Kidney (tissue), 14 donors: ENCODE data around the gene SPATA25. TPM values are rescaled to one million over a fixed set of nuclear protein-coding genes. Genes with fewer than 3 reads are reported as not detected.
"Not testable (repeated sequence)": the region's sequence is repeated elsewhere in the genome, so short reads cannot be mapped to it uniquely, and the experiment has no call there.

Experiments
- DNase-seq, 5 donors: peaks; one replicate each; pipeline ENCODE4 v3.0.0-alpha.2; 2013 to 2020
- FAIRE-seq: peaks from 2 replicates; lab custom pipeline; 2012; peaks lifted over from hg19 to GRCh38; lab: Jason Lieb, UNC
- H3K27ac ChIP-seq, 2 donors: one replicate each; pipeline ENCODE4 v1.7.0; 2013; ENCODE audit warnings: low read depth in 2 of 2, low read length in 2 of 2, inconsistent platforms in 1 of 2
- H3K27me3 ChIP-seq: one replicate; pipeline ENCODE4 v1.7.1; 2013; ENCODE audit warnings: low read length, inconsistent platforms; ENCODE audit not compliant: control insufficient read depth, insufficient read depth
- H3K36me3 ChIP-seq, 3 donors: one replicate each; pipeline versions ENCODE4 v1.7.0 to v1.7.1; 2013; ENCODE audit warnings: low read length in 3 of 3, control low read depth in 1 of 3, inconsistent platforms in 1 of 3; ENCODE audit not compliant: insufficient read depth in 3 of 3, control insufficient read depth in 2 of 3
- H3K4me1 ChIP-seq, 3 donors: one replicate each; pipeline versions ENCODE4 v1.7.0 to v1.7.1; 2013; ENCODE audit warnings: low read length in 3 of 3, inconsistent platforms in 1 of 3, low read depth in 1 of 3; ENCODE audit not compliant: control insufficient read depth in 2 of 3, insufficient read depth in 2 of 3
- H3K4me3 ChIP-seq, 3 donors: one replicate each; pipeline versions ENCODE4 v1.7.0 to v1.8.1; 2013; ENCODE audit warnings: low read length in 3 of 3, control low read depth in 1 of 3, inconsistent platforms in 1 of 3
- H3K9ac ChIP-seq, 3 donors: one replicate each; pipeline versions ENCODE4 v1.7.0 to v1.7.1; 2013; ENCODE audit warnings: low read length in 3 of 3, control low read depth in 1 of 3, inconsistent platforms in 1 of 3
- H3K9me3 ChIP-seq, 3 donors: one replicate each; pipeline versions ENCODE4 v1.7.0 to v1.7.1; 2013; ENCODE audit warnings: low read length in 3 of 3, control low read depth in 1 of 3, inconsistent platforms in 1 of 3; ENCODE audit not compliant: control insufficient read depth in 2 of 3, insufficient read depth in 1 of 3
- intact Hi-C: fragments of 100-400 bp; cut with DNase I; formaldehyde crosslinking; loops from one replicate; pipeline ENCODE4 v1.11.1; 2022
- polyA plus RNA-seq: library from polyadenylated mRNA; stranded (reverse); fragments of 350-450 nt; fragmentation: Illumina TruSeq; extraction: RNeasy Lipid Tissue Mini Kit (QIAGEN cat#74804); gene quantifications from one replicate; pipeline ENCODE4 v1.2.3, GENCODE V29; 2014; ENCODE audit warnings: low read depth, low replicate concordance; ENCODE audit not compliant: insufficient read depth
- total RNA-seq: library from RNA; stranded (reverse); fragmentation: NEBNext Ultra II Directional; extraction: Animal tissue kit (Norgen Biotek cat#: 25700); gene quantifications from one replicate; pipeline ENCODE4 v1.2.1, GENCODE V29; 2021
- TF ChIP-seq, protein P1 (sequence below): IDR thresholded peaks from 3 replicates; pipeline ENCODE4 v1.5.1; 2012; ENCODE audit warnings: mild to moderate bottlenecking, moderate library complexity, borderline replicate concordance; ENCODE audit not compliant: insufficient read depth; ENCODE audit errors: extremely low read depth
- donor health status: control.
- donor health status: control.
- donor health status: control.
- donor health status: control.
- donor health status: control.
- donor health status: DM: yes; HTN: yes; CAD: no.
- donor health status: Normal renal cell carcinoma (clear cell type).

The SPATA25 gene
- total and polyA plus RNA-seq, 2 donors from 2014 or later, result 6.7 TPM

DNA sequence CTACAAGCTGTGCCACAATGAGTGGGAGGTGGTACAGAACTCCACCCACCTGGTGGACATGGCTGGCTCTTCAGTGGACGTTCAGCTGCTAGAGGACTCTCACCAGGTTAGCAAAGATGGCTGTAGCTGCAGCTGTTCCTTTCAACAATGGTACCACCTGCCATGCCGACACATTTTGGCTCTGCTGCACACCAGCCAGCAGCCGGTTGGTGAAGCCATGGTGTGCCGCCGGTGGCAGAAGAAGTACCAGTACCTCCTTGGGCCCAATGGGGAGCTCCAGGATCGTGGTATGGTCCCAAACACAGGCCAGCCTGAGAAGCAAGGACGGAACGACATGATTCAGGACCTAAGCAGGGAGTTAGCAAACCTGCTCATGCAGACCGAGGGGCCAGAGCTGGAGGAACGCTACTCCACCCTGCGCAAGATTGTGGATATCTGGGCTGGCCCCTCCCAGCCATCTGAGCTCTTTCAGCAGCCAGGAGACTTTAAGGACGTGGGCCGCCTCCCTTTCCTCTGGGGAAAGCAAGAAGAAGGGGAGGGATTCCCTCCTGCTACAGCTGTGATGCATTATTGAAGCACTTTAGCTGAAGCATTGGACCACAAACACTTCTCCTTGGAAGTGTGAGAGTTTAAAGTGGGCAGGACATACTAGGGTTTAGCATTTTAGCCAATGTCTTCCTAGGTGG, 9.2 kb downstream of the SPATA25 start:
- Histone ChIP-seq H3K27ac (no peak overlapping the region), H3K9me3 (no peaks in the 10 kb centered on the region), H3K4me3 (no peak overlapping the region), H3K27me3 (no peaks in the 10 kb centered on the region), H3K9ac (no peak overlapping the region), H3K4me1 (peaks cover 0 to 3% (median 0%) of the 10 kb centered on the region in 3 donors), H3K36me3 (peaks cover 2 to 20% (median 14%) of the 10 kb centered on the region in 3 donors)
- intact Hi-C loops, result no loop called here
- FAIRE-seq (no peak), DNase-seq (peak in 1 of 5 donors; percentile 43)
- TF ChIP-seq, protein P1, sequence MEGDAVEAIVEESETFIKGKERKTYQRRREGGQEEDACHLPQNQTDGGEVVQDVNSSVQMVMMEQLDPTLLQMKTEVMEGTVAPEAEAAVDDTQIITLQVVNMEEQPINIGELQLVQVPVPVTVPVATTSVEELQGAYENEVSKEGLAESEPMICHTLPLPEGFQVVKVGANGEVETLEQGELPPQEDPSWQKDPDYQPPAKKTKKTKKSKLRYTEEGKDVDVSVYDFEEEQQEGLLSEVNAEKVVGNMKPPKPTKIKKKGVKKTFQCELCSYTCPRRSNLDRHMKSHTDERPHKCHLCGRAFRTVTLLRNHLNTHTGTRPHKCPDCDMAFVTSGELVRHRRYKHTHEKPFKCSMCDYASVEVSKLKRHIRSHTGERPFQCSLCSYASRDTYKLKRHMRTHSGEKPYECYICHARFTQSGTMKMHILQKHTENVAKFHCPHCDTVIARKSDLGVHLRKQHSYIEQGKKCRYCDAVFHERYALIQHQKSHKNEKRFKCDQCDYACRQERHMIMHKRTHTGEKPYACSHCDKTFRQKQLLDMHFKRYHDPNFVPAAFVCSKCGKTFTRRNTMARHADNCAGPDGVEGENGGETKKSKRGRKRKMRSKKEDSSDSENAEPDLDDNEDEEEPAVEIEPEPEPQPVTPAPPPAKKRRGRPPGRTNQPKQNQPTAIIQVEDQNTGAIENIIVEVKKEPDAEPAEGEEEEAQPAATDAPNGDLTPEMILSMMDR, result no peak

DNA sequence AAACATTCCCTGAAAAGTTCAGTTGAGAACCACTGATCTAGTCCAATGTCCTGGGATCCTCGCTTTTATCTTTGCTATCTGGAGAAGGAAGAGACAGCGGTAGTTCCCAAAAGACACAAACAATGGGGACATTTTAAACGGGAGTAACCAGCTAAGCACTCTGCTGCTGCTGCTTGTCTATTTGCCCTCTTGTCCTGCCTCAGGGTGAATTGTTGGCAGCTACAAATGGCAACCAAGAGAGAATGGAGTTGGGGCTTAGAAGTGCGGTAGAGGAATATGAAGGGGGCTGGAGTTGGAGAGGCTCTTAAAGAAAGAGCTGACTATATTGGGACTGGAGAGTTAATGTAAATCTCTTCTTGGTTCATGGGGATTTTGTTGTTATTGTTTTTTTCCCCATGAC, 12.8 kb downstream of the SPATA25 start:
- no peaks in the 10 kb centered on the region for H3K27me3 ChIP-seq
- no peak for DNase-seq
- no peak for FAIRE-seq
- H3K4me3 ChIP-seq, result no peak overlapping the region
- H3K9ac ChIP-seq, result no peak overlapping the region
- H3K9me3 ChIP-seq, result no peaks in the 10 kb centered on the region
- H3K4me1 ChIP-seq, result no peaks in the 10 kb centered on the region
- peaks cover 0 to 15% (median 8%) of the 10 kb centered on the region in 3 donors for H3K36me3 ChIP-seq
- TF ChIP-seq, protein P1, result no peak
- no peak overlapping the region for H3K27ac ChIP-seq
- intact Hi-C loops, result no loop called here

DNA sequence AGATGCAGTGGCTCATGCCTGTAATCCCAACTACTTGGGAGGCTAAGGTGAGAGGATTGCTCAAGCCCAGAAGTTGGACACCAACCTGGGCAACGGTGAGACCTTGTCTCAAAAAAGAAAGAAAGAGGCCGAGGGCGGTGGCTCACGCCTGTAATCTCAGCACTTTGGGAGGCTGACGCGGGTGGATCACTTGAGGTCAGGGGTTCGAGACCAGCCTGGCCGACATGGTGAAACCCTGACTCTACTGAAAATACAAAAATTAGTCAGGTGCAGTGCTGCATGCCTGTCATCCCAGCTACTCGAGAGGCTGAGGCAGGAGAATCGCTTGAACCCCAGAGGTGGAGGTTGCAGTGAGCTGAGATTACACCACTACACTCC, 13.3 kb downstream of the SPATA25 start:
- H3K36me3 ChIP-seq, result peaks cover 0 to 15% (median 8%) of the 10 kb centered on the region in 3 donors
- peak in 1 of 5 donors; percentile 13 for DNase-seq
- H3K9ac ChIP-seq, H3K27me3 ChIP-seq, intact Hi-C loops, H3K4me3 ChIP-seq, FAIRE-seq, H3K27ac ChIP-seq, H3K9me3 ChIP-seq, H3K4me1 ChIP-seq: not testable (repeated sequence)

DNA sequence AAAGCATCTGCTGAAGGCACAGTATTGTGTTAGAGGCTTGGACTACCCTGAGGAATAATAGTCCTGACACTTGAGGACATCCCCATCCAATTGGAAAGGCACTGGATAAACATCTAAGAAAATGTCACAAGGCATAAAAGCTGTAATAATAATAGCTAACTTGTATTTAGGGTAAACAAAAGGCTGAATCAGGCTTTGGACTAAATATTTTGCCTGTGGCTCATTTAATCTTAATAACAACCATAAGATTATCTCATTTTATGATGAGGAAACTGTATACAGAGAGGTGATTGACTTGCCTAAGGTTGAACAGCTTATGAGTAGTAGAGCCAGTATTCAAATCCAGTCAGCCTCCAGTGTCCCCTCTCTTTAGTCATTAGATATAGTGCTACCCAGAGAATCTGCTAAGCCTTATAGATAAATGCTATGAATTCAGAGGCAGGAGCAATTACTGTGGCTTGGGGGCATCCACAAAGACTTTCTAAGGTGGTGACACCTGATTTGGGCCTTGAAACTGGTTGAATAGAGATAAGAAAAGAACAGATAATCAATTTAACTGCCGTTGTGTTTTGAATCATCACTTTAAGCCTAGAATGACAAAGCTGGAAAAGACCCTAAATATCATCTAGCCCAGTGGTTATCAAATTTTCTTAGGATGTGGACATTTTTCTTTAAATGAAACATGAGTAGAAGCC, 13.9 kb downstream of the SPATA25 start:
- no peak for DNase-seq
- Histone ChIP-seq H3K9me3 (no peaks in the 10 kb centered on the region), H3K4me1 (no peaks in the 10 kb centered on the region), H3K27me3 (no peaks in the 10 kb centered on the region), H3K36me3 (peaks cover 0 to 15% (median 6%) of the 10 kb centered on the region in 3 donors), H3K9ac (no peak overlapping the region), H3K4me3 (no peak overlapping the region), H3K27ac (no peak overlapping the region)
- TF ChIP-seq, protein P1, result no peak
- FAIRE-seq, result no peak
- intact Hi-C loops, result no loop called here
